Endodermal cell (in vitro differentiated cells): ENCODE results near the gene CIBAR2. TPM values are rescaled to one million over a fixed set of nuclear protein-coding genes. Genes with fewer than 3 reads are reported as not detected.

Source experiments
- DNase-seq: peaks from one replicate; pipeline ENCODE4 v3.0.0-alpha.2; 2017
- H3K27ac ChIP-seq: 2 replicates; pipeline ENCODE4 v1.5.1; 2013; ENCODE audit warnings: mild to moderate bottlenecking, low read depth, low read length, moderate library complexity
- H3K27me3 ChIP-seq: 2 replicates; pipeline ENCODE4 v1.6.1; 2013; ENCODE audit warnings: mild to moderate bottlenecking, low read length, moderate library complexity; ENCODE audit not compliant: insufficient read depth, control insufficient read depth, poor library complexity, severe bottlenecking
- H3K36me3 ChIP-seq: 2 replicates; pipeline ENCODE4 v1.7.0; 2013; ENCODE audit warnings: mild to moderate bottlenecking, low read length, moderate library complexity; ENCODE audit not compliant: control insufficient read depth, insufficient read depth
- H3K4me1 ChIP-seq: one replicate; pipeline ENCODE4 v1.7.0; 2013; ENCODE audit warnings: low read length; ENCODE audit not compliant: control insufficient read depth, insufficient read depth
- H3K4me3 ChIP-seq: 2 replicates; pipeline ENCODE4 v1.5.1; 2013; ENCODE audit warnings: mild to moderate bottlenecking, low read length, moderate library complexity
- H3K9ac ChIP-seq: 2 replicates; pipeline ENCODE4 v1.6.1; 2013; ENCODE audit warnings: mild to moderate bottlenecking, low read length, moderate library complexity; ENCODE audit not compliant: poor library complexity, severe bottlenecking; ENCODE audit errors: extremely low read depth
- H3K9me3 ChIP-seq: 2 replicates; pipeline ENCODE4 v1.6.1; 2013; ENCODE audit warnings: mild to moderate bottlenecking, low read length, moderate library complexity; ENCODE audit not compliant: control insufficient read depth
- H3K27ac Mint-ChIP-seq: 2 replicates; pipeline ENCODE4 v1.8.0; 2020; ENCODE audit warnings: mixed read lengths
- H3K27me3 Mint-ChIP-seq: 2 replicates; pipeline ENCODE4 v1.8.0; 2021; ENCODE audit warnings: mild to moderate bottlenecking, mixed read lengths; ENCODE audit not compliant: insufficient read depth
- H3K36me3 Mint-ChIP-seq: 2 replicates; pipeline ENCODE4 v1.8.0; 2020; ENCODE audit warnings: low read depth, mixed read lengths
- H3K4me1 Mint-ChIP-seq: 2 replicates; pipeline ENCODE4 v1.8.0; 2020; ENCODE audit warnings: mixed read lengths
- H3K4me3 Mint-ChIP-seq: 2 replicates; pipeline ENCODE4 v1.8.0; 2020; ENCODE audit warnings: mild to moderate bottlenecking, moderate library complexity, mixed read lengths
- H3K9me3 Mint-ChIP-seq: 2 replicates; pipeline ENCODE4 v1.8.0; 2020; ENCODE audit warnings: mild to moderate bottlenecking, mixed read lengths
- WGBS, 2 experiments: methylation state at CpG; one replicate each; pipeline versions ENCODE4 v1.1.5 to v1.1.7; 2013; ENCODE audit warnings: missing lambda C conversion rate in 2 of 2, mixed read lengths in 1 of 2; ENCODE audit not compliant: insufficient coverage in 1 of 2, insufficient read length in 1 of 2; 5-methylcytosine and 5-hydroxymethylcytosine counted together
- total RNA-seq, 2 donors: library from RNA; stranded (reverse); fragmentation: NEBNext Ultra II Directional in 1 of 2; extraction: Animal tissue kit (Norgen Biotek cat#: 25700) in 1 of 2; gene quantifications; 2 replicates in 1 of 2; 3 replicates in 1 of 2; pipeline ENCODE4 v1.2.1, GENCODE V29; 2021
- TF ChIP-seq, protein P1 (sequence below): fragments of 200-600 bp; sonication (generic); conservative IDR thresholded peaks from 2 replicates; pipeline ENCODE4 v1.5.0; 2021; ENCODE audit warnings: antibody characterized with exemption, mild to moderate bottlenecking

Gene CIBAR2
- total RNA-seq, 2 donors from 2014 or later: not detected

DNA sequence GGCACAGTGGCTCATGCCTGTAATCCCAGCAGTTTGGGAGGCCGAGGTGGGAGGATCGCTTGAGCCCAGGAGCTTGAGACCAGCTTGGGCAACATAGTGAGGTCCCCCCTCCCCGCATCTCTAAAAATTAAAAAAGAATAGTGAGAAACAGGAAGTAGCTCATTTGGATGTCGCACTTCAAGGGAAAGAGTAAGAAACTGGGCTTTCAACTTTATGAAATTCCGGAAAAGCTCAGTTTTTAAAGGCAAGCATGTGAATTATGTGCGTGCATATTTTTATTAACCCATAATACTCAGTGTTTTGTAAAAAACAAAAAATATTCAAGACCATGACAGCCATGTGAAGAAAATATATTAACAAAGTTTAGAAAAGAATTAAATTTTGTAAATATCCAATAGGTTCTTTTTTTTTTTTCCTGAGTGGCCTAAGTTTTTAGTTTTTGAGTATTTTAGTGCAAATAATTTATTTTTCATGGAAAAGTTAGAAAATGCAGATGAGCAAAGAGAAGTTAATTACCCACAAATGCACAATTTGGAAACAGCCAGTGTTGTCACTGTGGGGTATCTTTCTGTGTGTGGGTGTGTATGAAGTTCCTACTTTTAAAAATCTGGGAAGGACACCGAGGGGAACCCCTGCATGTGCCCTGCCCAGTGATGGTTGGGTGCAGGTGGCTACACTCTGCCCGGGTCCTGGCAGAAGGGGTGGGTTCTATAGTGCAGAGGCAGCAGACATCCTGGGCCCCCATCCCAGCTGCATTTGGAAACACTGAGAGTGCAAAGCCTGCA lies 40.0 kb downstream of the CIBAR2 start:
- no peaks in the 10 kb centered on the region for H3K36me3 ChIP-seq
- H3K4me3 Mint-ChIP-seq: no peak overlapping the region
- TF ChIP-seq, protein P1, sequence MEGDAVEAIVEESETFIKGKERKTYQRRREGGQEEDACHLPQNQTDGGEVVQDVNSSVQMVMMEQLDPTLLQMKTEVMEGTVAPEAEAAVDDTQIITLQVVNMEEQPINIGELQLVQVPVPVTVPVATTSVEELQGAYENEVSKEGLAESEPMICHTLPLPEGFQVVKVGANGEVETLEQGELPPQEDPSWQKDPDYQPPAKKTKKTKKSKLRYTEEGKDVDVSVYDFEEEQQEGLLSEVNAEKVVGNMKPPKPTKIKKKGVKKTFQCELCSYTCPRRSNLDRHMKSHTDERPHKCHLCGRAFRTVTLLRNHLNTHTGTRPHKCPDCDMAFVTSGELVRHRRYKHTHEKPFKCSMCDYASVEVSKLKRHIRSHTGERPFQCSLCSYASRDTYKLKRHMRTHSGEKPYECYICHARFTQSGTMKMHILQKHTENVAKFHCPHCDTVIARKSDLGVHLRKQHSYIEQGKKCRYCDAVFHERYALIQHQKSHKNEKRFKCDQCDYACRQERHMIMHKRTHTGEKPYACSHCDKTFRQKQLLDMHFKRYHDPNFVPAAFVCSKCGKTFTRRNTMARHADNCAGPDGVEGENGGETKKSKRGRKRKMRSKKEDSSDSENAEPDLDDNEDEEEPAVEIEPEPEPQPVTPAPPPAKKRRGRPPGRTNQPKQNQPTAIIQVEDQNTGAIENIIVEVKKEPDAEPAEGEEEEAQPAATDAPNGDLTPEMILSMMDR: no peak
- no peak overlapping the region for H3K9ac ChIP-seq
- H3K36me3 Mint-ChIP-seq: peaks cover 19% of the 10 kb centered on the region
- no peak overlapping the region for H3K27ac Mint-ChIP-seq
- DNase-seq: no peak
- WGBS, 2 experiments: 93 to 96% methylated on average over 6 to 7 of the region's 8 CpGs
- no peaks in the 10 kb centered on the region for H3K27me3 ChIP-seq
- H3K9me3 Mint-ChIP-seq: no peaks in the 10 kb centered on the region
- no peak overlapping the region for H3K27ac ChIP-seq
- H3K4me1 Mint-ChIP-seq: no peaks in the 10 kb centered on the region
- H3K4me3 ChIP-seq: no peak overlapping the region
- H3K9me3 ChIP-seq: no peaks in the 10 kb centered on the region
- H3K4me1 ChIP-seq: no peaks in the 10 kb centered on the region
- no peaks in the 10 kb centered on the region for H3K27me3 Mint-ChIP-seq

DNA sequence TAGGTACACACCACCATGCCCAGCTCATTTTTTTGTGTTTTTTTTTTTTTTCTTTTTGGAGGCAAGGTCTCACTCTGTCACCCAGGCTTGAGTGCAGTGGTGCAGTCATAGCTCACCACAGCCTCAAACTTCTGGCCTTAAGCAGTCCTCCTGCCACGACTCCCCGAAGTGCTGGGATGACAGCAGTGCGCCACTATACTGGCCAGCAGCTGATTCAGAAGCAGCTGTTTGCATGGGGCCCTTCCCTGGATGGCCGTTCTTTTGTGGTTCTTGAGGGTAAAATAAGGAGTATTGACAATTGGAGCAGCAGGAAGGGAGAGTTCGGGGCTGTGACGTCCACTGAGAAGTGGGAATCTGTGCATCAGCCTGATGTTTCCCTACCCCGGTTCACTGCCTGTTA lies 43.1 kb downstream of the CIBAR2 start:
- 86 to 93% methylated on average over 6 to 7 of the region's 7 CpGs for WGBS, 2 experiments
- H3K4me3 Mint-ChIP-seq: no peak overlapping the region
- H3K9me3 ChIP-seq: no peaks in the 10 kb centered on the region
- TF ChIP-seq, protein P1: no peak
- no peak overlapping the region for H3K4me3 ChIP-seq
- H3K27ac ChIP-seq: no peak overlapping the region
- no peaks in the 10 kb centered on the region for H3K9me3 Mint-ChIP-seq
- no peaks in the 10 kb centered on the region for H3K4me1 Mint-ChIP-seq
- no peaks in the 10 kb centered on the region for H3K36me3 ChIP-seq
- H3K9ac ChIP-seq: no peak overlapping the region
- no peaks in the 10 kb centered on the region for H3K27me3 ChIP-seq
- DNase-seq: no peak
- no peaks in the 10 kb centered on the region for H3K27me3 Mint-ChIP-seq
- no peaks in the 10 kb centered on the region for H3K4me1 ChIP-seq
- H3K36me3 Mint-ChIP-seq: peaks cover 14% of the 10 kb centered on the region
- no peak overlapping the region for H3K27ac Mint-ChIP-seq

DNA sequence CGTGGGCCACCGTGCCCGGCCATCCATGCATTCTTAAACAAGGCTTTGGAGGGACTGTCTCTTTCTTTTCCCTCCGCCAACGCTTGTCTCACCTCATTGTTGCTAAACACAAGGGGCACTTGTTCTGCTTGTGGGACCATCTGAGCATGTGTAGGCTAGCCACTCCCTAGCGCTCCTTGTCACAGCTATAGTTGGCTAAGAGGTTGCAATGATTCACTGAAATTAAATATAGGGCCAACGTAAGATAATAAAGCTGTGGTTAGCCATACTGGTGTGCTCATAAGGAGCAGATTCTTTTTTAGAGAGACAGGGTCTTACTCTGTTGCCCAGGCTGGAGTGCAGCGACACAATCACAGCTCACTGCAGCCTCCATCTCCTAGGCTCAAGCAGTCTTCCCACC lies 43.5 kb downstream of the CIBAR2 start:
- H3K27me3 Mint-ChIP-seq: no peaks in the 10 kb centered on the region
- no peaks in the 10 kb centered on the region for H3K9me3 Mint-ChIP-seq
- no peaks in the 10 kb centered on the region for H3K9me3 ChIP-seq
- no peak overlapping the region for H3K27ac Mint-ChIP-seq
- H3K4me1 ChIP-seq: no peaks in the 10 kb centered on the region
- DNase-seq: no peak
- no peak overlapping the region for H3K4me3 ChIP-seq
- 96% methylated on average over 8 of the region's 8 CpGs for WGBS, 2 experiments
- no peak overlapping the region for H3K9ac ChIP-seq
- H3K27ac ChIP-seq: no peak overlapping the region
- no peaks in the 10 kb centered on the region for H3K4me1 Mint-ChIP-seq
- no peaks in the 10 kb centered on the region for H3K27me3 ChIP-seq
- H3K36me3 Mint-ChIP-seq: peaks cover 14% of the 10 kb centered on the region
- no peaks in the 10 kb centered on the region for H3K36me3 ChIP-seq
- TF ChIP-seq, protein P1: no peak
- no peak overlapping the region for H3K4me3 Mint-ChIP-seq
